OCI-LY3 (cell line): Measurements from ENCODE around the gene SERGEF.

Source experiments
- H2AFZ ChIP-seq: fragments of 200-600, 300-600 bp; shearing (Covaris generic); 2 replicates; pipeline ENCODE4 v1.6.0; 2014; ENCODE audit warnings: antibody characterized with exemption, low read depth, low read length
- H3K27ac ChIP-seq: fragments of 200-600, 300-600 bp; sonication (generic); 2 replicates; pipeline ENCODE4 v1.5.1; 2014; ENCODE audit warnings: mild to moderate bottlenecking, low read length, moderate library complexity, mixed read lengths
- H3K27me3 ChIP-seq: fragments of 200-600, 300-600 bp; sonication (generic); 2 replicates; pipeline ENCODE4 v1.6.1; 2014; ENCODE audit warnings: low read depth, low read length, mixed read lengths
- H3K36me3 ChIP-seq: fragments of 200-600, 300-600 bp; sonication (generic); replicated peaks from 2 replicates; pipeline ENCODE3; 2014; ENCODE audit warnings: low read depth, low read length, mixed read lengths
- H3K4me1 ChIP-seq: fragments of 300-600, 200-600 bp; sonication (generic); 2 replicates; pipeline ENCODE4 v1.6.1; 2014; ENCODE audit warnings: low read length, mixed read lengths
- H3K4me2 ChIP-seq: fragments of 200-600, 300-600 bp; sonication (generic); 2 replicates; pipeline ENCODE4 v1.6.1; 2014; ENCODE audit warnings: low read length, mixed read lengths
- H3K4me3 ChIP-seq: fragments of 300-600, 200-600 bp; sonication (generic); 2 replicates; pipeline ENCODE4 v1.5.1; 2014; ENCODE audit warnings: antibody characterized with exemption, mild to moderate bottlenecking, low read length, moderate library complexity
- H3K79me2 ChIP-seq: fragments of 300-600, 200-600 bp; shearing (Covaris generic); 2 replicates; pipeline ENCODE4 v1.6.1; 2014; ENCODE audit warnings: mild to moderate bottlenecking, low read length, mixed read lengths
- H3K9ac ChIP-seq: fragments of 300-600, 200-600 bp; shearing (Covaris generic); 2 replicates; pipeline ENCODE4 v1.6.0; 2014; ENCODE audit warnings: mild to moderate bottlenecking, low read length, moderate library complexity
- H3K9me3 ChIP-seq: fragments of 200-600, 300-600 bp; shearing (Covaris generic); 2 replicates; pipeline ENCODE4 v1.6.1; 2014; ENCODE audit warnings: low read length, mixed read lengths; ENCODE audit not compliant: insufficient read depth
- H4K20me1 ChIP-seq: fragments of 200-600, 300-600 bp; sonication (generic); 2 replicates; pipeline ENCODE4 v1.6.1; 2016; ENCODE audit warnings: low read length, mixed read lengths; ENCODE audit not compliant: insufficient read depth
- EZH2phosphoT487 ChIP-seq: fragments of 200-600 bp; shearing (Covaris generic); IDR thresholded peaks from 2 replicates; pipeline ENCODE4 v1.6.1; 2018; ENCODE audit warnings: antibody characterized with exemption, mixed run types, low read depth
- TF ChIP-seq, protein P1 (sequence below): fragments of 200-600, 300-600 bp; sonication (generic); IDR thresholded peaks from 2 replicates; pipeline ENCODE4 v1.5.1; 2014; ENCODE audit warnings: antibody characterized with exemption, low read length, low read depth

SERGEF gene

DNA sequence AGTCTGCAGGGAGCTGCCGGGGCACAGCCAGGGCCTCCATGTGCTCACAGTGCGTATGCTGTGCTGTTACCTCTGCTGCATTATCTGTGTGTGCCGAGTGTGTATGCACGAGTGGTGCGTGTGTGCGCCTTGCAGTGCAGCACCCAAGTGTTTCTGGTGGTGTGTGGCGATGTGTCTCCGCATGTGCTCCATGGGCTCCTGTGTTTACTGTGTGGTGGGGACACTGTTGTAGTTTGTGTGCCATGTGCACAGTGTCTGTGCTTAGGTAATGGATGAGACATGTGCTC lies 246.8 kb downstream of the SERGEF start:
- peaks cover 5% of the 10 kb centered on the region; the same call in 1 of the 2 replicates for H3K4me1 ChIP-seq
- no peaks in the 10 kb centered on the region for H3K36me3 ChIP-seq
- no peaks in the 10 kb centered on the region for H4K20me1 ChIP-seq
- no peak overlapping the region for H3K4me2 ChIP-seq
- no peak overlapping the region for H3K27ac ChIP-seq
- H3K27me3 ChIP-seq = no peaks in the 10 kb centered on the region
- TF ChIP-seq, protein P1, sequence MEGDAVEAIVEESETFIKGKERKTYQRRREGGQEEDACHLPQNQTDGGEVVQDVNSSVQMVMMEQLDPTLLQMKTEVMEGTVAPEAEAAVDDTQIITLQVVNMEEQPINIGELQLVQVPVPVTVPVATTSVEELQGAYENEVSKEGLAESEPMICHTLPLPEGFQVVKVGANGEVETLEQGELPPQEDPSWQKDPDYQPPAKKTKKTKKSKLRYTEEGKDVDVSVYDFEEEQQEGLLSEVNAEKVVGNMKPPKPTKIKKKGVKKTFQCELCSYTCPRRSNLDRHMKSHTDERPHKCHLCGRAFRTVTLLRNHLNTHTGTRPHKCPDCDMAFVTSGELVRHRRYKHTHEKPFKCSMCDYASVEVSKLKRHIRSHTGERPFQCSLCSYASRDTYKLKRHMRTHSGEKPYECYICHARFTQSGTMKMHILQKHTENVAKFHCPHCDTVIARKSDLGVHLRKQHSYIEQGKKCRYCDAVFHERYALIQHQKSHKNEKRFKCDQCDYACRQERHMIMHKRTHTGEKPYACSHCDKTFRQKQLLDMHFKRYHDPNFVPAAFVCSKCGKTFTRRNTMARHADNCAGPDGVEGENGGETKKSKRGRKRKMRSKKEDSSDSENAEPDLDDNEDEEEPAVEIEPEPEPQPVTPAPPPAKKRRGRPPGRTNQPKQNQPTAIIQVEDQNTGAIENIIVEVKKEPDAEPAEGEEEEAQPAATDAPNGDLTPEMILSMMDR = no peak
- TF ChIP-seq EZH2phosphoT487 = no peak
- H3K9me3 ChIP-seq = no peaks in the 10 kb centered on the region
- H3K4me3 ChIP-seq = no peak overlapping the region
- H2AFZ ChIP-seq = no peak overlapping the region
- no peaks in the 10 kb centered on the region for H3K79me2 ChIP-seq
- no peak overlapping the region for H3K9ac ChIP-seq

DNA sequence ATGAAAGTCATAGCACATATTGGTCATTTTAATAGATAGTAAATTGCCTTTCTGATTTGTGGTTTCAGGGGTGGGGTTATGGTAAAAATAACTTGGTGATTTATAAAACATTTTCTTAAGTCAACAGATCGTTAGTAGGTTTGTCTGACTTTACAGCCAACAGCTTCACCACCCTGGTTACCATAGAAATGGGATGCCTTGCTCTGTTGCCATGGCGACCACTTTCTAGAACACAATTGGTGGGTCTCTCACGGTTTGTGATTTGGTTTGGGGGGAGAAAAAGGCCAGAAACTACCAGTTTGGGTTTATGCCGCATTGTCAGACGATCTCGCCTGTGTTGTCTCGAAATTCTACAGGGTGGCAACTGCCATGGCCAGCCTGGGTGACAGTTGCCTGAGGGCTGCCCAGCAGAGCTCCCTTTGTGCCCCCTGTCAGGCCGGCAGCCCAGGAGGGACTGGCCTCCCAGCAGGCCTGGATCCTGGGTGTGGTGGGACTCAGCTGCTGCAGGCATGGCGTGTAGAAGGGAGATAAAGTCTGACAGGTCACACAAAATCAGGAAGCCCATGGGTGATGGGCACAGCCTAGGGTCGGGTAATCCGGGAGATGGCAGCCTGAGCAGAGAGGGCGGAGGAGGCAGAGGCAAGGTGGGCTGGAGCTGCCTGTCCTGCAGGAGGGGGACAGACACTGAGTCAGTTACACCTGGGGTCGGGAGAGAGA lies 247.3 kb downstream of the SERGEF start:
- Histone ChIP-seq H3K9me3 (no peaks in the 10 kb centered on the region), H2AFZ (no peak overlapping the region), H3K9ac (no peak overlapping the region), H3K4me3 (no peak overlapping the region), H4K20me1 (no peaks in the 10 kb centered on the region), H3K4me2 (no peak overlapping the region), H3K27me3 (no peaks in the 10 kb centered on the region), H3K4me1 (peaks cover 5% of the 10 kb centered on the region; the same call in 1 of the 2 replicates), H3K27ac (no peak overlapping the region), H3K36me3 (no peaks in the 10 kb centered on the region), H3K79me2 (no peaks in the 10 kb centered on the region)
- TF ChIP-seq, protein P1 = no peak
- no peak for TF ChIP-seq EZH2phosphoT487

DNA sequence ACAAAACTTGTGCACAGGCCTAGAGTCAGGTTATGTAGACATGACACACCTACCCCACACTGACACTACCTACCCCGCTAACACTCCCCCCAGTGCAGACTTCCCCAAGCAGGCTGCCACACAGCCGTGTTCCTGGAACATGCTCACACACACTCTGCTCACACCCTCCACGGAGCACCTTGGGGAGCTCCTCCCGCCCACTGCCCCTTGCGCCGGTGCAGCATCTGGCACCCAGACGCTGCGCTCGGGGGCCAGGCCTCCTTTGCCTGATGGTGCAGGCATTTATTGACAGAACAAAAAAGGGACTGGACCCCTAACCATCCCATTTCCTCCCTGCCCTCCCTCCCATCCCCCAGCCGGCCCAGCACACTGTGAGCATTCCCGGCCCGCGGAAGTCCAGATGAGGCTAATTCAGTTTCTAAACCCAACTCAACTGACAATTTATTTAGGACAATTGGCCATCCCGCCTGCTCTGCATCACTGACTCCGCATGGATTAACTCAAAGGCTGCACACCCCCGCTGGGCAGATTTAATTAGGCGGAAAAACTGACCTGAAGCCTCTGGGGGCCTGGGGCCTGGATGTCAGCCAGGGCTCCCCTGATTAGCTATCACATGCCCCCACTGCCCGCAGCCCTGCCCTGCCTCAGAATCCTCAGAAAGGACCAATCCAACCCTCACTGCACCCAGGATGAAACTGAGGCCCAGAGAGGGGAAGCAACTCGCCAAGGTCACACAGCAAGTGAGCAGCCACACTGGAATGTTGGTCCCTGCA lies 248.2 kb downstream of the SERGEF start:
- peaks cover under 1% of the 10 kb centered on the region; the same call in 1 of the 2 replicates for H3K4me1 ChIP-seq
- no peaks in the 10 kb centered on the region for H4K20me1 ChIP-seq
- no peaks in the 10 kb centered on the region for H3K9me3 ChIP-seq
- H3K27me3 ChIP-seq = no peaks in the 10 kb centered on the region
- no peak overlapping the region for H3K4me2 ChIP-seq
- no peak overlapping the region for H3K9ac ChIP-seq
- H3K36me3 ChIP-seq = no peaks in the 10 kb centered on the region
- no peak overlapping the region for H3K27ac ChIP-seq
- TF ChIP-seq EZH2phosphoT487 = no peak
- TF ChIP-seq, protein P1 = no peak
- no peak overlapping the region for H3K4me3 ChIP-seq
- no peaks in the 10 kb centered on the region for H3K79me2 ChIP-seq
- no peak overlapping the region for H2AFZ ChIP-seq

DNA sequence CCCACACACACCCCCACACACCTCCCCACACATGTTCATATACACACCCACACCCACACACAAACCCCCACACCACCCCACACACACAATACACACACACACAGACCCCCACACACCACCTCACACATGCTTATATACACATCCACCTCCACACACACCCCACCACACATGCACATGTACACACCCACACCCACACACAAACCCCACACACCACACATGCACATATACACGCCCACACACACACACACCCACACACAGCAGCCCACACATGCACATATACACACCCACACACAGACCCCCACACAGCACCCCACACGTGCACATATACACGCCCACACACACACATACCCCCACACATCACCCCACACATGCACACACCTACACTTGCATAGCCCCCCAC lies 249.1 kb downstream of the SERGEF start:
- Histone ChIP-seq H3K9me3 (no peaks in the 10 kb centered on the region), H3K9ac (no peak overlapping the region), H3K4me3 (no peak overlapping the region), H4K20me1 (no peaks in the 10 kb centered on the region), H3K27me3 (no peaks in the 10 kb centered on the region), H3K36me3 (no peaks in the 10 kb centered on the region), H3K4me1 (no peaks in the 10 kb centered on the region), H2AFZ (no peak overlapping the region), H3K4me2 (no peak overlapping the region), H3K79me2 (no peaks in the 10 kb centered on the region), H3K27ac (no peak overlapping the region)
- no peak for TF ChIP-seq EZH2phosphoT487
- TF ChIP-seq, protein P1 = no peak
